GM18861 (cell line): ENCODE data around the gene B4GALNT1.
"Not testable (repeated sequence)": the region's sequence is repeated elsewhere in the genome, so short reads cannot be mapped to it uniquely, and the experiment has no call there.

Experiments used
- ATAC-seq: cut with Tn5 transposase; IDR thresholded peaks from one replicate; pipeline ENCODE4 v1.9.1; 2021; ENCODE audit not compliant: unreplicated experiment

Gene B4GALNT1

GRCh38 chr12:57632958-57633840, at the start of gene B4GALNT1:
Gene B4GALNT1, minus strand, starts transcription at chr12:57633201. Its CDS starts 1,069 bp downstream, at chr12:57632132.
- no peak for ATAC-seq

GRCh38 chr12:57679697-57680096, 46.7 kb upstream of the B4GALNT1 start:
- ATAC-seq: no peak

- not testable (repeated sequence) for ATAC-seq
These were observed 44.9 kb upstream of the B4GALNT1 start for GRCh38 chr12:57677947-57678346.

- no peak for ATAC-seq
These were observed 41.7 kb upstream of the B4GALNT1 start for GRCh38 chr12:57674691-57675090.

GRCh38 chr12:57672801-57673200, 39.8 kb upstream of the B4GALNT1 start:
- no peak for ATAC-seq

GRCh38 chr12:57671811-57672210, 38.8 kb upstream of the B4GALNT1 start:
- ATAC-seq: not testable (repeated sequence)

- ATAC-seq: not testable (repeated sequence)
These were observed 36.7 kb upstream of the B4GALNT1 start for GRCh38 chr12:57669691-57670090.

GRCh38 chr12:57666897-57667296, 33.9 kb upstream of the B4GALNT1 start:
- no peak for ATAC-seq

- ATAC-seq: not testable (repeated sequence)
These were observed 32.2 kb upstream of the B4GALNT1 start for GRCh38 chr12:57665066-57665820.

GRCh38 chr12:57661376-57661775, 28.4 kb upstream of the B4GALNT1 start:
- ATAC-seq: no peak

- no peak for ATAC-seq
These were observed 25.9 kb upstream of the B4GALNT1 start for GRCh38 chr12:57658890-57659289.

GRCh38 chr12:57657744-57658143, 24.7 kb upstream of the B4GALNT1 start:
- no peak for ATAC-seq

GRCh38 chr12:57656408-57656807, 23.4 kb upstream of the B4GALNT1 start:
- not testable (repeated sequence) for ATAC-seq

GRCh38 chr12:57655541-57656240, 22.7 kb upstream of the B4GALNT1 start:
- no peak for ATAC-seq

GRCh38 chr12:57654042-57654441, 21.0 kb upstream of the B4GALNT1 start:
- ATAC-seq: no peak

- ATAC-seq: not testable (repeated sequence)
These were observed 13.7 kb upstream of the B4GALNT1 start for GRCh38 chr12:57646659-57647049.

- not testable (repeated sequence) for ATAC-seq
These were observed 13.1 kb upstream of the B4GALNT1 start for GRCh38 chr12:57645990-57646658.

GRCh38 chr12:57641699-57642442, 8.9 kb upstream of the B4GALNT1 start:
- ATAC-seq: no peak

GRCh38 chr12:57640175-57641042, 7.4 kb upstream of the B4GALNT1 start:
- ATAC-seq: no peak
